Gastrocnemius medialis (tissue), 4 donors: ENCODE data around the gene CMKLR1. TPM values are rescaled to one million over a fixed set of nuclear protein-coding genes. Genes with fewer than 3 reads are reported as not detected.

Experiments
- ATAC-seq, 2 donors: fragments of 150-250 bp; one replicate each; pipeline ENCODE4 v1.9.1; 2016
- DNase-seq, 2 donors: peaks; one replicate each; pipeline ENCODE4 v3.0.0-alpha.2; 2019
- H3K27ac ChIP-seq, 4 donors: fragments of 200-600 bp; sonication (generic); 1 replicate in 1 of 4; 2 replicates in 3 of 4; pipeline ENCODE4 v1.5.1; 2016 to 2018; ENCODE audit warnings: mild to moderate bottlenecking in 2 of 4, moderate library complexity in 1 of 4
- H3K27me3 ChIP-seq, 3 donors: fragments of 200-600 bp; sonication (generic) in 2 of 3; 1 replicate in 1 of 3; 2 replicates in 2 of 3; pipeline versions ENCODE4 v1.5.1 to v1.6.0; 2016 to 2019; ENCODE audit warnings: mild to moderate bottlenecking in 1 of 3, moderate library complexity in 1 of 3
- H3K36me3 ChIP-seq, 2 donors: fragments of 200-600 bp; sonication (generic) in 1 of 2; one replicate each; pipeline ENCODE4 v1.5.1; 2017 to 2018
- H3K4me1 ChIP-seq, 2 donors: fragments of 200-600 bp; sonication (generic) in 1 of 2; one replicate each; pipeline ENCODE4 v1.5.1; 2016 to 2017; ENCODE audit warnings: mild to moderate bottlenecking in 2 of 2
- H3K4me3 ChIP-seq, 4 donors: fragments of 200-600 bp; sonication (generic) in 3 of 4; 1 replicate in 1 of 4; 2 replicates in 3 of 4; pipeline ENCODE4 v1.5.1; 2016 to 2019; ENCODE audit warnings: mild to moderate bottlenecking in 2 of 4
- H3K9me3 ChIP-seq, 3 donors: fragments of 200-600 bp; sonication (generic) in 2 of 3; 1 replicate in 1 of 3; 2 replicates in 2 of 3; pipeline ENCODE4 v1.5.1; 2016 to 2019
- CTCF ChIP-seq, 5 experiments: fragments of 450-650 bp in 3 of 5; fragments of 200-600 bp in 2 of 5; sonication (generic) in 2 of 5; IDR thresholded peaks in 4 of 5; conservative IDR thresholded peaks in 1 of 5; 1 replicate in 4 of 5; 2 replicates in 1 of 5; pipeline ENCODE4 v1.5.1; 2016 to 2019; ENCODE audit warnings: antibody characterized with exemption in 5 of 5, mild to moderate bottlenecking in 3 of 5, moderate library complexity in 3 of 5
- POLR2A ChIP-seq, 2 donors: fragments of 450-650 bp; IDR thresholded peaks; one replicate each; pipeline ENCODE4 v1.6.1; 2017; ENCODE audit warnings: antibody characterized with exemption in 2 of 2, mild to moderate bottlenecking in 2 of 2, moderate library complexity in 2 of 2
- in situ Hi-C, 4 donors: fragments of 200-750 bp; cut with MboI; loops; one replicate each; pipeline versions ENCODE4 v1.15.0 to v1.8.0; 2017; ENCODE audit warnings: low sequenced_read_pairs in 4 of 4
- intact Hi-C: fragments of 100-400 bp; cut with DNase I; formaldehyde crosslinking; loops from one replicate; pipeline ENCODE4 v1.15.1; 2023; ENCODE audit warnings: low total_unique reads
- total RNA-seq, 4 donors: library from RNA; depleted of rRNA; stranded (reverse); fragments of >200 nt; gene quantifications; one replicate each; pipeline versions ENCODE4 v1.1.0 to v1.2.3, GENCODE V29; 2016

Gene CMKLR1
- total RNA-seq, 4 donors from 2014 or later: 2.5 to 5.6 (median 4.4) TPM

GRCh38 chr12:108248011-108248410, 91.1 kb downstream of the CMKLR1 start:
- intact Hi-C loops (no loop called here), in situ Hi-C loops (loop anchor here in 2 of 4 donors (25.0 kb wide), 1 partner anchor 214 kb away; no protein-coding TSS in a partner anchor)
- no peak overlapping the region for H3K27ac ChIP-seq
- peaks cover 0 to 8% (median 0%) of the 10 kb centered on the region in 3 donors for H3K27me3 ChIP-seq
- H3K4me3 ChIP-seq: no peak overlapping the region
- ATAC-seq (no peak), DNase-seq (no peak)
- no peaks in the 10 kb centered on the region for H3K9me3 ChIP-seq
- TF ChIP-seq CTCF (IDR thresholded peaks at IDR 0.05 in 4 of 5, conservative IDR thresholded peaks at IDR 0.05 in 1 of 5) (no peak), POLR2A (IDR thresholded peaks at IDR 0.05) (no peak)
- H3K36me3 ChIP-seq: no peaks in the 10 kb centered on the region
- no peaks in the 10 kb centered on the region for H3K4me1 ChIP-seq

- Histone ChIP-seq H3K27ac (no peak overlapping the region), H3K4me1 (no peaks in the 10 kb centered on the region), H3K4me3 (no peak overlapping the region), H3K9me3 (no peaks in the 10 kb centered on the region), H3K27me3 (peaks cover 0 to 8% (median 0%) of the 10 kb centered on the region in 3 donors), H3K36me3 (no peaks in the 10 kb centered on the region)
- in situ Hi-C loops (loop anchor here in 2 of 4 donors (25.0 kb wide), 1 partner anchor 215 kb away; no protein-coding TSS in a partner anchor), intact Hi-C loops (no loop called here)
- ATAC-seq (no peak), DNase-seq (no peak)
- TF ChIP-seq POLR2A (IDR thresholded peaks at IDR 0.05) (no peak), CTCF (IDR thresholded peaks at IDR 0.05 in 4 of 5, conservative IDR thresholded peaks at IDR 0.05 in 1 of 5) (no peak)
Measured at GRCh38 chr12:108247130-108247529, 92.0 kb downstream of the CMKLR1 start.

- Histone ChIP-seq H3K36me3 (no peaks in the 10 kb centered on the region), H3K4me1 (no peaks in the 10 kb centered on the region), H3K27me3 (peaks cover 0 to 4% (median 0%) of the 10 kb centered on the region in 3 donors), H3K9me3 (no peaks in the 10 kb centered on the region), H3K27ac (no peak overlapping the region), H3K4me3 (no peak overlapping the region)
- no peak for TF ChIP-seq POLR2A (IDR thresholded peaks at IDR 0.05)
- no peak for TF ChIP-seq CTCF (IDR thresholded peaks at IDR 0.05 in 4 of 5, conservative IDR thresholded peaks at IDR 0.05 in 1 of 5)
- ATAC-seq: no peak
- intact Hi-C loops (no loop called here), in situ Hi-C loops (loop anchor here in 2 of 4 donors (25.0 kb wide), 1 partner anchor 220 kb away; no protein-coding TSS in a partner anchor)
- no peak for DNase-seq
Measured at GRCh38 chr12:108241986-108242703, 97.0 kb downstream of the CMKLR1 start.

DNA sequence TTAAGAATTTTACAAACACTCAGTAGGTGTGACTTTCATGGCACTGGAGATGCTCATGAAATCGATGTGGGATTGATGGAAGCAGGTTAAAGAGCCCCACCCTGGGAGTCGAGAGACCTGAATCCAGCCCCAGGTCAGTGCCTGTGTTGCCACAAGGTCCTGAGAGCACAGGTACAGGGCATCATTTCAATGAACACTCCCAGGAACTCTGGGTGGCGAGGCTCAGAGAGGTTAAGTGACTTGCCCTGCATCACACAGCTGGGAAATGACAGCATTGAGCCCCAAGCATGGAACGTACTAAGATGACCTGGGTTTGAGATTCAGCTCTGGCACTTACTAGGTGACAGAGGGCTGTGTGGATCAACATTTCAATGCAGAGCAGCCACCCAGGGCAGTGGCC, 98.2 kb downstream of the CMKLR1 start:
- ATAC-seq (no peak), DNase-seq (no peak)
- Histone ChIP-seq H3K27me3 (peaks cover 0 to 4% (median 0%) of the 10 kb centered on the region in 3 donors), H3K4me1 (no peaks in the 10 kb centered on the region), H3K36me3 (no peaks in the 10 kb centered on the region), H3K27ac (no peak overlapping the region), H3K9me3 (no peaks in the 10 kb centered on the region), H3K4me3 (no peak overlapping the region)
- TF ChIP-seq CTCF (IDR thresholded peaks at IDR 0.05 in 4 of 5, conservative IDR thresholded peaks at IDR 0.05 in 1 of 5): no peak
- no peak for TF ChIP-seq POLR2A (IDR thresholded peaks at IDR 0.05)
- intact Hi-C loops: no loop called here
- in situ Hi-C loops: loop anchor here in 2 of 4 donors (25.0 kb wide), 1 partner anchor 221 kb away; no protein-coding TSS in a partner anchor
